ENCODE results near the gene NGLY1. TPM values are rescaled to one million over a fixed set of nuclear protein-coding genes. Genes with fewer than 3 reads are reported as not detected.

Gene NGLY1
- total and polyA plus RNA-seq, 2 of the 8 experiments (the other 6 are each of a cell fraction or from before 2014, with no cell fraction given): 3.1 to 24.8 TPM

- TF ChIP-seq CTBP2 (IDR thresholded peaks at IDR 0.05; ENCODE audit: borderline replicate concordance, insufficient read depth, insufficient read length, low read length) (no peak), SRF (IDR thresholded peaks at IDR 0.05; ENCODE audit: low read depth, low read length) (no peak), POLR2AphosphoS5 (IDR thresholded peaks at IDR 0.05; ENCODE audit: low read depth, low read length) (no peak), CBX5 (IDR thresholded peaks at IDR 0.05; ENCODE audit: low read depth, low read length) (no peak), CHD2 (IDR thresholded peaks at IDR 0.05; ENCODE audit: low read length) (no peak), EZH2 (IDR thresholded peaks at IDR 0.05; ENCODE audit: low read depth, low read length, severe bottlenecking) (no peak), CBX8 (IDR thresholded peaks at IDR 0.05; ENCODE audit: borderline replicate concordance, low read depth, low read length) (no peak), PHF8 (conservative IDR thresholded peaks at IDR 0.05; ENCODE audit: low read depth, low read length) (no peak), BACH1 (IDR thresholded peaks at IDR 0.05; ENCODE audit: low read length) (peak; percentile 65), CHD1 (IDR thresholded peaks at IDR 0.05; ENCODE audit: low read depth, low read length) (no peak), JUND (IDR thresholded peaks at IDR 0.05; ENCODE audit: low read length) (no peak)
- TF ChIP-seq, protein P1, sequence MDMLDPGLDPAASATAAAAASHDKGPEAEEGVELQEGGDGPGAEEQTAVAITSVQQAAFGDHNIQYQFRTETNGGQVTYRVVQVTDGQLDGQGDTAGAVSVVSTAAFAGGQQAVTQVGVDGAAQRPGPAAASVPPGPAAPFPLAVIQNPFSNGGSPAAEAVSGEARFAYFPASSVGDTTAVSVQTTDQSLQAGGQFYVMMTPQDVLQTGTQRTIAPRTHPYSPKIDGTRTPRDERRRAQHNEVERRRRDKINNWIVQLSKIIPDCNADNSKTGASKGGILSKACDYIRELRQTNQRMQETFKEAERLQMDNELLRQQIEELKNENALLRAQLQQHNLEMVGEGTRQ (IDR thresholded peaks at IDR 0.05; ENCODE audit: low read length): no peak
- TF ChIP-seq, protein P2, sequence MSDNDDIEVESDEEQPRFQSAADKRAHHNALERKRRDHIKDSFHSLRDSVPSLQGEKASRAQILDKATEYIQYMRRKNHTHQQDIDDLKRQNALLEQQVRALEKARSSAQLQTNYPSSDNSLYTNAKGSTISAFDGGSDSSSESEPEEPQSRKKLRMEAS (IDR thresholded peaks at IDR 0.05): peak; percentile 63
Measured at GRCh38 chr3:25789596-25790556, 6.6 kb upstream of the NGLY1 start, which contains the start of gene OXSM (continued).
